ENCODE measurements around the gene BLOC1S4. TPM values are rescaled to one million over a fixed set of nuclear protein-coding genes. Genes with fewer than 3 reads are reported as not detected.

The BLOC1S4 gene
- total RNA-seq, 1 donor from 2014 or later = 20.7 TPM

GRCh38 chr4:6760865-6761264 is 44.9 kb downstream of the BLOC1S4 start:
- DNase-seq (ENCODE audit: extremely low read depth, low read depth, low spot score) = no peak

- no peak for DNase-seq (ENCODE audit: extremely low read depth, low read depth, low spot score)
These were observed 46.0 kb downstream of the BLOC1S4 start for GRCh38 chr4:6761649-6762615.

GRCh38 chr4:6763330-6763851 is 47.4 kb downstream of the BLOC1S4 start:
- no peak for DNase-seq (ENCODE audit: extremely low read depth, low read depth, low spot score)

GRCh38 chr4:6764976-6765620 is 49.1 kb downstream of the BLOC1S4 start:
- no peak for DNase-seq (ENCODE audit: extremely low read depth, low read depth, low spot score)

GRCh38 chr4:6765703-6766102 is 49.7 kb downstream of the BLOC1S4 start:
- no peak for DNase-seq (ENCODE audit: extremely low read depth, low read depth, low spot score)

Other genes starting within 250 kb of the BLOC1S4 start
- 0.24 and 0.41 TPM in 2 replicates for gene PPP2R2C, start 243.6 kb upstream of the BLOC1S4 start, total RNA-seq
- gene MAN2B2, start 141.0 kb upstream of the BLOC1S4 start, total RNA-seq = 58.0 and 78.2 TPM in 2 replicates
- 210 and 221 TPM in 2 replicates for gene MRFAP1, start 75.5 kb upstream of the BLOC1S4 start, total RNA-seq
- not detected in 2 replicates for gene S100P, start 22.3 kb upstream of the BLOC1S4 start, total RNA-seq
- 43.2 and 43.5 TPM in 2 replicates for gene MRFAP1L1, start 6.3 kb upstream of the BLOC1S4 start, total RNA-seq
- 21.1 and 22.5 TPM in 2 replicates for gene KIAA0232, start 66.6 kb downstream of the BLOC1S4 start, total RNA-seq
- gene TBC1D14, start 193.7 kb downstream of the BLOC1S4 start, total RNA-seq = 21.6 and 22.0 TPM in 2 replicates

All from glomerular endothelial cell (primary cell).